ENCODE results near the gene RELN. TPM values are rescaled to one million over a fixed set of nuclear protein-coding genes. Genes with fewer than 3 reads are reported as not detected.

RELN gene
- total and polyA plus RNA-seq, 9 of the 15 experiments (the other 6 are each of a cell fraction or from before 2014, with no cell fraction given), result 12.9 to 43.2 (median 18.1) TPM

- ATAC-seq (peak; percentile 15; the same call in 2 of the 3 replicates), FAIRE-seq (no peak), DNase-seq (ENCODE audit: extremely low read depth in 1 of 4, low spot score in 3 of 4) (no peak)
- Histone ChIP-seq H3K4me1 (replicated peaks in 1 of 2; ENCODE audit: control insufficient read depth in 2 of 2, insufficient read depth in 2 of 2, low read length in 2 of 2) (peaks cover 0 to 9% of the 10 kb centered on the region in 2 experiments; a peak in 3 of 5 replicates), H2AFZ (ENCODE audit: low read depth, low read length) (no peak overlapping the region), H4K20me1 (replicated peaks; ENCODE audit: control insufficient read depth, insufficient read depth, low read length) (no peaks in the 10 kb centered on the region), H3K4me3 (no peak overlapping the region), H3K9ac (ENCODE audit: insufficient read depth in 1 of 2, low read depth in 2 of 2, low read length in 2 of 2) (no peak overlapping the region), H3K27me3 (ENCODE audit: control insufficient read depth in 2 of 2, insufficient read depth in 2 of 2, low read length in 2 of 2) (no peaks in the 10 kb centered on the region), H3K9me3 (replicated peaks; ENCODE audit: control insufficient read depth, insufficient read depth, low read depth, low read length) (no peaks in the 10 kb centered on the region), H3K27ac (ENCODE audit: extremely low read depth, low read depth, low read length) (no peak overlapping the region), H3K79me2 (ENCODE audit: control insufficient read depth, insufficient read depth, low read length) (no peaks in the 10 kb centered on the region; the same call in 2 of the 3 replicates), H3K4me2 (ENCODE audit: insufficient read depth, low read length) (no peak overlapping the region), H3K9me1 (ENCODE audit: control insufficient read depth, insufficient read depth, low read length) (no peaks in the 10 kb centered on the region), H3K36me3 (ENCODE audit: control insufficient read depth, insufficient read depth, low read length) (0 out of 3 replicates have a peak, but pooled peaks cover 6% of the 10 kb centered on the region)
- in situ Hi-C loops (cut with MboI) (no loop called here), intact Hi-C loops (cut with micrococcal nuclease) (no loop called here)
- CTCF ChIA-PET (ENCODE audit: low intra/inter-chr PET ratio), result no interaction called here
- POLR2A ChIA-PET, result interaction anchor here (0.6 to 1.3 kb wide), 2 partner anchors 9 to 10 kb away, joined by 3 read pairs; no protein-coding TSS in a partner anchor
- no TSS peak for BruUV-seq (replicated peaks)
- 83% methylated on average over 4 of the region's 4 CpGs for WGBS (ENCODE audit: insufficient coverage, low coverage, missing lambda C conversion rate)
- TF ChIP-seq AFF1 (IDR thresholded peaks at IDR 0.05; ENCODE audit: low read depth in 1 of 2, partially characterized antibody in 2 of 2) (no peak), RBM22 (IDR thresholded peaks at IDR 0.05; ENCODE audit: low read depth, low read length, poor library complexity, severe bottlenecking) (no peak), GTF2F1 (IDR thresholded peaks at IDR 0.05; ENCODE audit: low read depth, low read length) (no peak), HNRNPUL1 (IDR thresholded peaks at IDR 0.05; ENCODE audit: low read length) (no peak), ZNF3 (CRISPR knock-in tag; IDR thresholded peaks at IDR 0.05) (no peak), ZNF165 (CRISPR knock-in tag; IDR thresholded peaks at IDR 0.05; ENCODE audit: borderline replicate concordance) (no peak), SRSF1 (IDR thresholded peaks at IDR 0.05; ENCODE audit: low read depth, low read length) (no peak), MEF2A (IDR thresholded peaks at IDR 0.05; ENCODE audit: control insufficient read depth, low read depth, low read length) (peak; percentile 89), C11orf30 (IDR thresholded peaks at IDR 0.05; ENCODE audit: low read depth) (no peak), RBM25 (IDR thresholded peaks at IDR 0.05; ENCODE audit: low read depth, low read length, severe bottlenecking) (peak; percentile 58), NFXL1 (CRISPR knock-in tag; IDR thresholded peaks at IDR 0.05) (no peak), ZNF133 (CRISPR knock-in tag; IDR thresholded peaks at IDR 0.05) (no peak), NCOA2 (IDR thresholded peaks at IDR 0.05; ENCODE audit: partially characterized antibody in 2 of 2) (no peak), BHLHE40 (IDR thresholded peaks at IDR 0.05; ENCODE audit: low read length) (no peak), FOXA1 (IDR thresholded peaks at IDR 0.05; ENCODE audit: borderline replicate concordance) (no peak), TCF7L2 (IDR thresholded peaks at IDR 0.05; ENCODE audit: low read depth, low read length) (no peak), CTCFL (IDR thresholded peaks at IDR 0.05; ENCODE audit: borderline replicate concordance, insufficient read depth, low read depth, low read length, poor library complexity, severe bottlenecking) (no peak)
These were observed 22.7 kb downstream of the RELN start for GRCh38 chr7:103966593-103967277.
